SK-N-SH (cell line): ENCODE data around the gene SRRM2.

Experiments used
- ELF1 ChIP-seq: IDR thresholded peaks from 2 replicates; pipeline ENCODE4 v1.4.0; 2012
- EZH2phosphoT487 ChIP-seq: fragments of 200-600 bp; sonication (generic); IDR thresholded peaks from 2 replicates; pipeline ENCODE4 v1.6.1; 2017; ENCODE audit warnings: low read depth, mixed run types, mild to moderate bottlenecking, antibody characterized with exemption, moderate library complexity, borderline replicate concordance
- FOSL2 ChIP-seq: IDR thresholded peaks from 2 replicates; pipeline ENCODE4 v1.4.0; 2012; ENCODE audit warnings: low read depth, mild to moderate bottlenecking, moderate library complexity, borderline replicate concordance
- FOXJ3 ChIP-seq: sonication (generic); formaldehyde crosslinking; IDR thresholded peaks from 2 replicates; pipeline ENCODE4 v1.5.1; 2020; ENCODE audit warnings: mild to moderate bottlenecking, missing genetic modification reagents
- POLR2AphosphoS5 ChIP-seq: IDR thresholded peaks from 2 replicates; pipeline ENCODE4 v1.6.1; 2012; ENCODE audit warnings: low read depth, low read length
- TAF1 ChIP-seq: IDR thresholded peaks from 2 replicates; pipeline ENCODE4 v1.6.1; 2012; ENCODE audit warnings: low read depth, mild to moderate bottlenecking, low read length, moderate library complexity, borderline replicate concordance
- TEAD4 ChIP-seq: IDR thresholded peaks from 2 replicates; pipeline ENCODE4 v1.4.0; 2012; ENCODE audit warnings: mild to moderate bottlenecking, borderline replicate concordance; ENCODE audit not compliant: insufficient read depth
- YY1 ChIP-seq: IDR thresholded peaks from 2 replicates; pipeline ENCODE4 v1.4.0; 2012; ENCODE audit warnings: low read depth, mild to moderate bottlenecking
- TF ChIP-seq, protein P1 (sequence below): fragments of 200-600 bp; sonication (generic); IDR thresholded peaks from 2 replicates; pipeline ENCODE4 v1.6.1; 2017; ENCODE audit warnings: antibody characterized with exemption, mild to moderate bottlenecking, moderate library complexity
- TF ChIP-seq, protein P2 (sequence below): fragments of 150-350 bp; IDR thresholded peaks from 2 replicates; pipeline ENCODE4 v1.6.1; 2017; ENCODE audit warnings: antibody characterized with exemption, low read length, low read depth, borderline replicate concordance

DNA sequence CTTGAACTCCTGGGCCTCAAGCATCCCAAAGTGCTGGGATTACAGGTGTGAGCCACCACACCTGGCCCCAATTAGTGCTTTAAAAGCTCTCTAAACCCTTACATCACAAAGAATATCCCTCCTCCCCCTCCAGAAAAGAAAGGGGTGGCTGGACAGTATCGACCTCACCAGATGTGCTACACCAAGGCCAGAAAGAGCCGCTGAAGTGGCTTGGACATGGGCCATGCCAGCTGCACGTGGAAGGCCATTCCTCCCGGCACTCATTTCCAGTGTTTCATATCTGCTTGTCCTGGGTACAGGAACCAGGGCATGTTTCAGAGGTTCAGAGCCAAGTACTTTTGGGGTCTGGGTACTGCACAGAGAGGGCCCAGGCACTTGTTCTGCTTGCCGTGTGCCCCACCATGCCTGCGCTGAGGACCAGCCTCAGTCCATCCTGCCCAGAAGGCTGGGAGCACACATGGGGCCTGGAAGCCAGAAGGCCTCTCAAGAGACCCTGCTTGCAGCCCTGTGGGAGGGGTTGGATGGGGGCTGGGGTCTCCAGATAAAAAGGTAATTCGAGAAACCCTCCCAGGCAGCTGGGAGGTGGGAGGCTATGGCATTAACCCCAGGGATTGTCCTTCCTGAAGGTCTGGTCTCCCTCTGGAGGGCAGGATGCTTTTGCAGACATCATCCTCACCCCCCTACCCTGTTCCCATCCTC is 3.5 kb upstream of the SRRM2 start:
- TF ChIP-seq, protein P1, sequence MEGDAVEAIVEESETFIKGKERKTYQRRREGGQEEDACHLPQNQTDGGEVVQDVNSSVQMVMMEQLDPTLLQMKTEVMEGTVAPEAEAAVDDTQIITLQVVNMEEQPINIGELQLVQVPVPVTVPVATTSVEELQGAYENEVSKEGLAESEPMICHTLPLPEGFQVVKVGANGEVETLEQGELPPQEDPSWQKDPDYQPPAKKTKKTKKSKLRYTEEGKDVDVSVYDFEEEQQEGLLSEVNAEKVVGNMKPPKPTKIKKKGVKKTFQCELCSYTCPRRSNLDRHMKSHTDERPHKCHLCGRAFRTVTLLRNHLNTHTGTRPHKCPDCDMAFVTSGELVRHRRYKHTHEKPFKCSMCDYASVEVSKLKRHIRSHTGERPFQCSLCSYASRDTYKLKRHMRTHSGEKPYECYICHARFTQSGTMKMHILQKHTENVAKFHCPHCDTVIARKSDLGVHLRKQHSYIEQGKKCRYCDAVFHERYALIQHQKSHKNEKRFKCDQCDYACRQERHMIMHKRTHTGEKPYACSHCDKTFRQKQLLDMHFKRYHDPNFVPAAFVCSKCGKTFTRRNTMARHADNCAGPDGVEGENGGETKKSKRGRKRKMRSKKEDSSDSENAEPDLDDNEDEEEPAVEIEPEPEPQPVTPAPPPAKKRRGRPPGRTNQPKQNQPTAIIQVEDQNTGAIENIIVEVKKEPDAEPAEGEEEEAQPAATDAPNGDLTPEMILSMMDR, result no peak
- TF ChIP-seq TAF1 (no peak), POLR2AphosphoS5 (no peak), ELF1 (no peak), FOXJ3 (CRISPR knock-in tag) (no peak), TEAD4 (no peak), EZH2phosphoT487 (no peak), FOSL2 (no peak), YY1 (no peak)
- TF ChIP-seq, protein P2, sequence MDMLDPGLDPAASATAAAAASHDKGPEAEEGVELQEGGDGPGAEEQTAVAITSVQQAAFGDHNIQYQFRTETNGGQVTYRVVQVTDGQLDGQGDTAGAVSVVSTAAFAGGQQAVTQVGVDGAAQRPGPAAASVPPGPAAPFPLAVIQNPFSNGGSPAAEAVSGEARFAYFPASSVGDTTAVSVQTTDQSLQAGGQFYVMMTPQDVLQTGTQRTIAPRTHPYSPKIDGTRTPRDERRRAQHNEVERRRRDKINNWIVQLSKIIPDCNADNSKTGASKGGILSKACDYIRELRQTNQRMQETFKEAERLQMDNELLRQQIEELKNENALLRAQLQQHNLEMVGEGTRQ, result no peak
